H1 (cell line): Measurements from ENCODE around the gene GRM5. TPM values are rescaled to one million over a fixed set of nuclear protein-coding genes. Genes with fewer than 3 reads are reported as not detected.

Source experiments
- CTCF ChIA-PET: fragments of 300-600 bp; sonication (Branson Sonifier 250); formaldehyde crosslinking; loops from one replicate; lab custom pipeline; 2021; ENCODE audit not compliant: partially characterized antibody; lab: Charles Lee
- POLR2A ChIA-PET: fragments of 300-600 bp; sonication (Branson Sonifier 250); formaldehyde crosslinking; loops from one replicate; lab custom pipeline; 2021; ENCODE audit warnings: inconsistent platforms; ENCODE audit not compliant: partially characterized antibody; lab: Charles Lee
- DNase-seq, 2 experiments: peaks; one replicate each; pipeline versions ENCODE4 v3.0.0 to v3.0.0-alpha.2; 2010 to 2022; ENCODE audit warnings: low spot score in 2 of 2, low read depth in 1 of 2, mixed read lengths in 1 of 2
- FAIRE-seq: peaks from 2 replicates; lab custom pipeline; 2011; peaks lifted over from hg19 to GRCh38; lab: Jason Lieb, UNC
- H2AFZ ChIP-seq: 2 replicates; pipeline ENCODE4 v1.8.1; 2012; ENCODE audit warnings: low read length, inconsistent platforms
- H2AK5ac ChIP-seq: 2 replicates; pipeline ENCODE4 v1.6.1; 2013; ENCODE audit warnings: low read depth, low read length
- H2BK120ac ChIP-seq: replicated peaks from 2 replicates; pipeline ENCODE3; 2013; ENCODE audit warnings: low read depth, low read length, inconsistent platforms
- H2BK12ac ChIP-seq: 2 replicates; pipeline ENCODE4 v1.6.1; 2013; ENCODE audit warnings: low read depth, low read length
- H2BK15ac ChIP-seq: 2 replicates; pipeline ENCODE4 v1.6.1; 2013; ENCODE audit warnings: low read length
- H2BK20ac ChIP-seq: 2 replicates; pipeline ENCODE4 v1.6.1; 2013; ENCODE audit warnings: low read length
- H2BK5ac ChIP-seq: 2 replicates; pipeline ENCODE4 v1.6.1; 2013; ENCODE audit warnings: low read depth, low read length
- H3K14ac ChIP-seq: 2 replicates; pipeline ENCODE4 v1.6.1; 2013; ENCODE audit warnings: inconsistent platforms; ENCODE audit not compliant: insufficient read length
- H3K18ac ChIP-seq: 2 replicates; pipeline ENCODE4 v1.6.1; 2013; ENCODE audit warnings: low read length; ENCODE audit errors: extremely low read depth
- H3K23ac ChIP-seq: 2 replicates; pipeline ENCODE4 v1.6.1; 2013; ENCODE audit warnings: inconsistent platforms; ENCODE audit not compliant: insufficient read length
- H3K23me2 ChIP-seq: 2 replicates; pipeline ENCODE4 v1.6.1; 2013; ENCODE audit warnings: low read depth, low read length
- H3K27ac ChIP-seq: 2 replicates; pipeline ENCODE4 v1.6.1; 2011; ENCODE audit warnings: low read depth, low read length, inconsistent platforms
- H3K27me3 ChIP-seq, 4 experiments: replicated peaks in 1 of 4; 1 replicate in 1 of 4; 2 replicates in 3 of 4; pipeline versions ENCODE4 v1.6.1 to v1.8.1; 2011 to 2013; ENCODE audit warnings: low read length in 3 of 4, mild to moderate bottlenecking in 3 of 4, inconsistent platforms in 2 of 4, mixed read lengths in 2 of 4, moderate library complexity in 1 of 4; ENCODE audit not compliant: control insufficient read depth in 3 of 4, insufficient read depth in 3 of 4; ENCODE audit errors: extremely low read depth in 1 of 4
- H3K36me3 ChIP-seq, 4 experiments: 2 replicates each; pipeline versions ENCODE4 v1.6.1 to v1.8.1; 2011 to 2013; ENCODE audit warnings: mild to moderate bottlenecking in 4 of 4, low read length in 3 of 4, moderate library complexity in 2 of 4, control low read depth in 1 of 4, inconsistent platforms in 1 of 4; ENCODE audit not compliant: insufficient read depth in 4 of 4, control insufficient read depth in 2 of 4
- H3K4ac ChIP-seq: replicated peaks from 2 replicates; pipeline ENCODE3; 2013; ENCODE audit warnings: low read length, low read depth, mixed read lengths, inconsistent platforms; ENCODE audit not compliant: insufficient read length
- H3K4me1 ChIP-seq, 4 experiments: replicated peaks in 1 of 4; 1 replicate in 1 of 4; 2 replicates in 3 of 4; pipeline versions ENCODE4 v1.6.1 to v1.8.1; 2011 to 2013; ENCODE audit warnings: low read length in 3 of 4, inconsistent platforms in 2 of 4, mixed read lengths in 1 of 4; ENCODE audit not compliant: insufficient read depth in 4 of 4, control insufficient read depth in 3 of 4
- H3K4me2 ChIP-seq, 2 experiments: 2 replicates each; pipeline versions ENCODE4 v1.6.1 to v1.8.1; 2011 to 2013; ENCODE audit warnings: low read depth in 2 of 2, low read length in 2 of 2, control low read depth in 1 of 2, inconsistent platforms in 1 of 2, mild to moderate bottlenecking in 1 of 2; ENCODE audit not compliant: insufficient read depth in 1 of 2
- H3K4me3 ChIP-seq, 4 experiments: fragments of 200-600, 300-600 bp in 1 of 4; sonication (generic), shearing (Covaris generic), sonication (Bioruptor Twin) in 1 of 4; 2 replicates each; pipeline versions ENCODE4 v1.5.1 to v1.8.1; 2011 to 2016; ENCODE audit warnings: low read length in 4 of 4, low read depth in 3 of 4, control low read depth in 2 of 4, inconsistent platforms in 2 of 4, mild to moderate bottlenecking in 2 of 4, mixed read lengths in 1 of 4, moderate library complexity in 1 of 4; ENCODE audit not compliant: insufficient read depth in 2 of 4; ENCODE audit errors: extremely low read depth in 1 of 4
- H3K56ac ChIP-seq: replicated peaks from 2 replicates; pipeline ENCODE3; 2013; ENCODE audit warnings: low read depth, mild to moderate bottlenecking, mixed read lengths, low read length, inconsistent platforms; ENCODE audit not compliant: insufficient read length
- H3K79me1 ChIP-seq: 2 replicates; pipeline ENCODE4 v1.6.1; 2013; ENCODE audit warnings: low read depth, low read length, control low read depth
- H3K79me2 ChIP-seq, 2 experiments: 2 replicates each; pipeline versions ENCODE4 v1.6.1 to v1.8.1; 2012 to 2013; ENCODE audit warnings: low read length in 2 of 2, mild to moderate bottlenecking in 2 of 2, inconsistent platforms in 1 of 2; ENCODE audit not compliant: insufficient read depth in 2 of 2, control insufficient read depth in 1 of 2
- H3K9ac ChIP-seq, 4 experiments: replicated peaks in 1 of 4; 1 replicate in 1 of 4; 2 replicates in 3 of 4; pipeline versions ENCODE4 v1.6.1 to v1.8.1; 2011 to 2013; ENCODE audit warnings: low read depth in 3 of 4, low read length in 3 of 4, control low read depth in 2 of 4, mild to moderate bottlenecking in 2 of 4, moderate library complexity in 2 of 4, inconsistent platforms in 1 of 4; ENCODE audit errors: extremely low read depth in 1 of 4
- H3K9me3 ChIP-seq, 2 experiments: 2 replicates each; pipeline versions ENCODE4 v1.6.1 to v1.8.1; 2012 to 2013; ENCODE audit warnings: mild to moderate bottlenecking in 2 of 2, moderate library complexity in 2 of 2, control low read depth in 1 of 2, inconsistent platforms in 1 of 2, low read depth in 1 of 2, low read length in 1 of 2, mixed read lengths in 1 of 2; ENCODE audit not compliant: insufficient read depth in 2 of 2
- H4K20me1 ChIP-seq, 2 experiments: replicated peaks in 1 of 2; 2 replicates each; pipeline versions ENCODE3 to v1.8.1; 2011 to 2013; ENCODE audit warnings: inconsistent platforms in 2 of 2, low read length in 2 of 2, mild to moderate bottlenecking in 1 of 2; ENCODE audit not compliant: insufficient read depth in 2 of 2, control insufficient read depth in 1 of 2
- H4K5ac ChIP-seq: 2 replicates; pipeline ENCODE4 v1.6.1; 2013; ENCODE audit warnings: low read length, low read depth, mixed read lengths, inconsistent platforms; ENCODE audit not compliant: insufficient read length
- H4K8ac ChIP-seq: 2 replicates; pipeline ENCODE4 v1.8.0; 2013; ENCODE audit warnings: mild to moderate bottlenecking, moderate library complexity, low read length, inconsistent platforms; ENCODE audit not compliant: insufficient read depth; ENCODE audit errors: extremely low read depth
- H4K91ac ChIP-seq: replicated peaks from 2 replicates; pipeline ENCODE3; 2013; ENCODE audit warnings: low read length, mixed read lengths, inconsistent platforms; ENCODE audit not compliant: insufficient read length
- ASH2L ChIP-seq: fragments of 200-600, 300-600 bp; sonication (generic); IDR thresholded peaks from one replicate; pipeline ENCODE4 v1.7.1; 2017; ENCODE audit warnings: low read length
- FOSL1 ChIP-seq: IDR thresholded peaks from 2 replicates; pipeline ENCODE4 v1.6.1; 2011; ENCODE audit warnings: mild to moderate bottlenecking, low read depth, low read length, moderate library complexity; ENCODE audit not compliant: insufficient read depth
- PHF8 ChIP-seq: fragments of 200-600 bp; sonication (generic); conservative IDR thresholded peaks from 2 replicates; pipeline ENCODE4 v1.7.1; 2012; ENCODE audit warnings: low read depth, mild to moderate bottlenecking, inconsistent platforms, low read length, moderate library complexity
- POLR2A ChIP-seq, 2 experiments: IDR thresholded peaks; 1 replicate in 1 of 2; 2 replicates in 1 of 2; pipeline ENCODE4 v1.6.1; 2011; ENCODE audit warnings: low read depth in 2 of 2, low read length in 2 of 2, mild to moderate bottlenecking in 2 of 2; ENCODE audit errors: control extremely low read depth in 1 of 2
- RFX5 ChIP-seq: IDR thresholded peaks from 2 replicates; pipeline ENCODE4 v1.6.1; 2011; ENCODE audit warnings: low read depth, low read length, improper control_type of control experiment, borderline replicate concordance
- SAP30 ChIP-seq: fragments of 300-600 bp; sonication (generic); IDR thresholded peaks from 2 replicates; pipeline ENCODE4 v1.7.1; 2012; ENCODE audit warnings: low read length, moderate library complexity, mild to moderate bottlenecking, inconsistent platforms; ENCODE audit not compliant: insufficient read depth, insufficient replicate concordance
- SIN3A ChIP-seq, 2 experiments: IDR thresholded peaks in 1 of 2; conservative IDR thresholded peaks in 1 of 2; 2 replicates each; pipeline ENCODE4 v1.6.1; 2011 to 2012; ENCODE audit warnings: low read length in 2 of 2, improper control_type of control experiment in 1 of 2, low read depth in 1 of 2, mild to moderate bottlenecking in 1 of 2
- SIRT6 ChIP-seq: IDR thresholded peaks from one replicate; pipeline ENCODE4 v1.7.1; 2012; ENCODE audit warnings: low read length, inconsistent platforms
- WGBS, 2 experiments: shearing (Covaris generic) in 1 of 2; methylation state at CpG; one replicate each; pipeline versions ENCODE4 v1.1.6 to v1.1.7; 2013 to 2015; ENCODE audit warnings: low lambda C conversion rate in 2 of 2, mixed read lengths in 2 of 2, inconsistent platforms in 1 of 2, low coverage in 1 of 2, missing lambda C conversion rate in 1 of 2; ENCODE audit not compliant: insufficient replicate concordance in 2 of 2, insufficient coverage in 1 of 2, insufficient read length in 1 of 2; ENCODE audit errors: extremely low coverage in 1 of 2, missing lambda C conversion rate in 1 of 2; 5-methylcytosine and 5-hydroxymethylcytosine counted together
- polyA plus RNA-seq, 7 experiments: library from polyadenylated mRNA; depleted of rRNA in 3 of 7; stranded (reverse) in 5 of 7; unstranded in 2 of 7; fragments of >200 nt in 5 of 7; fragments of 200-250 nt in 2 of 7; gene quantifications; 1 replicate in 5 of 7; 2 replicates in 1 of 7; 4 replicates in 1 of 7; pipeline versions ENCODE4 v1.2.1 to v1.2.3, GENCODE V29; 2011 to 2013; ENCODE audit warnings: missing spikeins in 2 of 7, mixed read lengths in 2 of 7
- total RNA-seq: library from RNA; stranded (reverse); fragmentation: NEBNext Ultra II Directional; extraction: Animal tissue kit (Norgen Biotek cat#: 25700); gene quantifications from 2 replicates; pipeline ENCODE4 v1.2.1, GENCODE V29; 2021
- TF ChIP-seq, protein P1 (sequence below): IDR thresholded peaks from 2 replicates; pipeline ENCODE4 v1.6.1; 2012; ENCODE audit warnings: low read length, inconsistent platforms

Gene GRM5
- total and polyA plus RNA-seq, 2 of the 8 experiments (the other 6 are each of a cell fraction or from before 2014, with no cell fraction given), result 0.15 to 0.43 TPM

- Histone ChIP-seq H3K18ac (no peak overlapping the region), H4K5ac (no peak overlapping the region)
- TF ChIP-seq ASH2L (no peak), POLR2A (IDR thresholded peaks at IDR 0.05; ENCODE audit: control extremely low read depth in 1 of 2, low read depth in 2 of 2, low read length in 2 of 2) (no peak), RFX5 (no peak), SIRT6 (no peak), SIN3A (conservative IDR thresholded peaks at IDR 0.05 in 1 of 2, IDR thresholded peaks at IDR 0.05 in 1 of 2; ENCODE audit: low read depth in 1 of 2, low read length in 2 of 2) (no peak), SAP30 (no peak), FOSL1 (no peak), PHF8 (no peak)
- TF ChIP-seq, protein P1, sequence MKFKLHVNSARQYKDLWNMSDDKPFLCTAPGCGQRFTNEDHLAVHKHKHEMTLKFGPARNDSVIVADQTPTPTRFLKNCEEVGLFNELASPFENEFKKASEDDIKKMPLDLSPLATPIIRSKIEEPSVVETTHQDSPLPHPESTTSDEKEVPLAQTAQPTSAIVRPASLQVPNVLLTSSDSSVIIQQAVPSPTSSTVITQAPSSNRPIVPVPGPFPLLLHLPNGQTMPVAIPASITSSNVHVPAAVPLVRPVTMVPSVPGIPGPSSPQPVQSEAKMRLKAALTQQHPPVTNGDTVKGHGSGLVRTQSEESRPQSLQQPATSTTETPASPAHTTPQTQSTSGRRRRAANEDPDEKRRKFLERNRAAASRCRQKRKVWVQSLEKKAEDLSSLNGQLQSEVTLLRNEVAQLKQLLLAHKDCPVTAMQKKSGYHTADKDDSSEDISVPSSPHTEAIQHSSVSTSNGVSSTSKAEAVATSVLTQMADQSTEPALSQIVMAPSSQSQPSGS, result no peak
- TF ChIP-seq, all 59 proteins: peak for 0
- 94% methylated on average over 1 of the region's 1 CpG; no CpG with 5 or more reads in 1 of the 2 experiments for WGBS, 2 experiments
- Histone ChIP-seq H2BK20ac (no peak overlapping the region), H3K23me2 (no peaks in the 10 kb centered on the region), H4K8ac (no peak overlapping the region), H3K27ac (no peak overlapping the region), H2BK120ac (no peak overlapping the region), H4K91ac (no peak overlapping the region), H3K4me2 (no peak overlapping the region), H3K4me3 (no peak overlapping the region), H3K23ac (no peak overlapping the region), H3K4me1 (peaks cover 0 to 3% (median under 1%) of the 10 kb centered on the region in 4 experiments; a peak in 2 of 7 replicates), H3K4ac (no peak overlapping the region), H3K9ac (no peak overlapping the region), H2AK5ac (no peak overlapping the region), H2BK5ac (no peak overlapping the region), H3K79me1 (no peaks in the 10 kb centered on the region), H3K27me3 (no peaks in the 10 kb centered on the region), H4K20me1 (no peaks in the 10 kb centered on the region), H3K36me3 (no peaks in the 10 kb centered on the region), H2BK15ac (no peak overlapping the region), H3K79me2 (no peaks in the 10 kb centered on the region), H2AFZ (no peak overlapping the region), H3K9me3 (no peaks in the 10 kb centered on the region), H2BK12ac (no peak overlapping the region), H3K56ac (no peak overlapping the region), H3K14ac (no peak overlapping the region)
- ChIA-PET POLR2A (no interaction called here), CTCF (no interaction called here)
- DNase-seq, result no peak
- no peak for FAIRE-seq
Observed at GRCh38 chr11:88623531-88623930, 442.3 kb downstream of the GRM5 start.
